ENCODE data around the gene ECHS1. TPM values are rescaled to one million over a fixed set of nuclear protein-coding genes. Genes with fewer than 3 reads are reported as not detected.
A peak's percentile ranks its signal among the peaks of the same experiment; 100 is the strongest.

Gene ECHS1
- total RNA-seq, 1 donor from 2014 or later: 103 TPM

GRCh38 chr10:133349577-133350011 lies 23.6 kb downstream of the ECHS1 start:
- DNase-seq (ENCODE audit: low read depth, low spot score): no peak
- TF ChIP-seq CTCF (conservative IDR thresholded peaks at IDR 0.05): no peak
- Mint-ChIP-seq H3K36me3 (ENCODE audit: low read depth) (peaks cover 2% of the 10 kb centered on the region), H3K4me1 (peaks cover 9% of the 10 kb centered on the region), H3K4me3 (peak overlapping the region; percentile 35), H3K27me3 (ENCODE audit: low read depth) (peaks cover 13% of the 10 kb centered on the region), H3K27ac (ENCODE audit: unreplicated experiment) (no peak overlapping the region), H3K9me3 (no peaks in the 10 kb centered on the region)

GRCh38 chr10:133349160-133349568 lies 24.0 kb downstream of the ECHS1 start:
- Mint-ChIP-seq H3K4me1 (peaks cover 9% of the 10 kb centered on the region), H3K36me3 (ENCODE audit: low read depth) (peaks cover 2% of the 10 kb centered on the region), H3K27me3 (ENCODE audit: low read depth) (peaks cover 13% of the 10 kb centered on the region), H3K27ac (ENCODE audit: unreplicated experiment) (no peak overlapping the region), H3K4me3 (peak overlapping the region; percentile 35), H3K9me3 (no peaks in the 10 kb centered on the region)
- no peak for DNase-seq (ENCODE audit: low read depth, low spot score)
- no peak for TF ChIP-seq CTCF (conservative IDR thresholded peaks at IDR 0.05)

- Mint-ChIP-seq H3K36me3 (ENCODE audit: low read depth) (peaks cover 2% of the 10 kb centered on the region), H3K4me3 (no peak overlapping the region), H3K27ac (ENCODE audit: unreplicated experiment) (no peak overlapping the region), H3K4me1 (peaks cover 9% of the 10 kb centered on the region), H3K9me3 (no peaks in the 10 kb centered on the region), H3K27me3 (ENCODE audit: low read depth) (peaks cover 20% of the 10 kb centered on the region)
- DNase-seq (ENCODE audit: low read depth, low spot score): no peak
- no peak for TF ChIP-seq CTCF (conservative IDR thresholded peaks at IDR 0.05)
Measured at GRCh38 chr10:133347710-133348517, 25.2 kb downstream of the ECHS1 start.

- no peak for TF ChIP-seq CTCF (conservative IDR thresholded peaks at IDR 0.05)
- peaks cover 6% of the 10 kb centered on the region for H3K9me3 Mint-ChIP-seq
Measured at GRCh38 chr10:133346413-133346812, 26.7 kb downstream of the ECHS1 start.

GRCh38 chr10:133344236-133344635 lies 28.9 kb downstream of the ECHS1 start:
- Mint-ChIP-seq H3K4me3 (no peak overlapping the region), H3K4me1 (peaks cover 8% of the 10 kb centered on the region), H3K27ac (ENCODE audit: unreplicated experiment) (no peak overlapping the region), H3K36me3 (ENCODE audit: low read depth) (peaks cover 2% of the 10 kb centered on the region), H3K9me3 (peaks cover 6% of the 10 kb centered on the region), H3K27me3 (ENCODE audit: low read depth) (peaks cover 31% of the 10 kb centered on the region)
- DNase-seq (ENCODE audit: low read depth, low spot score): no peak
- TF ChIP-seq CTCF (conservative IDR thresholded peaks at IDR 0.05): no peak

More at GRCh38 chr10:133346413-133346812, 26.7 kb downstream of the ECHS1 start:
- peaks cover 2% of the 10 kb centered on the region for H3K36me3 Mint-ChIP-seq (ENCODE audit: low read depth)
- H3K27ac Mint-ChIP-seq (ENCODE audit: unreplicated experiment): no peak overlapping the region
- DNase-seq (ENCODE audit: low read depth, low spot score): no peak
- peaks cover 28% of the 10 kb centered on the region for H3K27me3 Mint-ChIP-seq (ENCODE audit: low read depth)
- peak overlapping the region; percentile 38 for H3K4me3 Mint-ChIP-seq
- peaks cover 9% of the 10 kb centered on the region for H3K4me1 Mint-ChIP-seq

Data from neural crest cell (in vitro differentiated cells).